ENCODE measurements around the gene SCAF1.

SCAF1 gene

GRCh38 chr19:49641688-49642491 lies at the start of gene SCAF1:
Gene SCAF1, plus strand, starts transcription at chr19:49642209. Its CDS starts 2,818 bp downstream, at chr19:49645027.
- DNase-seq, result peak; percentile 100

DNA sequence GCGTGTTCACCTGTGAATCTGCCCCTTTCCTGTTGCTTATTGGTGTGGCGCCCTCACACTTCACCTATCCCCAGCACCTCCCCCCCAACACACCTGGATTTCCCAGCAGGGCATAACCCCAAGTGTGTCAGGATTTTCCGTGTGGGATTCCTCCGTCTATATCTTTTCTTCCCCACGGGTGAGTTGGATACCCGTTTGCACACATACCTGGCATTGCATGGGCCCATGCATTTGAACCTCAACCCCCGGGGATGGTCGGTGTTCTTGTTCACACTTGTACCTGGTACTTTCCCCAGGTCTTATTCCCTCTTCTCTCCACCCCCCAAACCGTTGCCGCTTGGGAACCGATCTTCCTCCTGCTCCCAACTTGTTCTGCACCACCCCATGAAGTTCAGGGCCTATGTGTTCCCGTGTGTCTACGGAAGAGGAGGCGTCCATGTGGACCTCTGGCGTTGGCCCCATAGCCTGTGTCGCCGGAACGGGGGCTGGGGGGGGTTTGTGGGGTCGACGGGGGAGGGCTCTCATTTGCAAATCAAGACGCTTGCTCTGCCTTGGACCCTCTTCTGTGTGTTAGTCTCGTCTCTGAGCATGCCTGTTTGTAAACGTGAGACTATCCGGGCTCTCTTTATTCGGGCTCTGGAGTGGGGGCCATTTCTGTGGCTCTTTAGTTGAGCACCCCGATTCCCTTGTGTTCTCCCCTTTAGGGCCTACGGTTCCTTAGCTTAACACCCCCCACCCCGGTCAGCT lies 49.4 kb upstream of the SCAF1 start:
- DNase-seq, result no peak

DNA sequence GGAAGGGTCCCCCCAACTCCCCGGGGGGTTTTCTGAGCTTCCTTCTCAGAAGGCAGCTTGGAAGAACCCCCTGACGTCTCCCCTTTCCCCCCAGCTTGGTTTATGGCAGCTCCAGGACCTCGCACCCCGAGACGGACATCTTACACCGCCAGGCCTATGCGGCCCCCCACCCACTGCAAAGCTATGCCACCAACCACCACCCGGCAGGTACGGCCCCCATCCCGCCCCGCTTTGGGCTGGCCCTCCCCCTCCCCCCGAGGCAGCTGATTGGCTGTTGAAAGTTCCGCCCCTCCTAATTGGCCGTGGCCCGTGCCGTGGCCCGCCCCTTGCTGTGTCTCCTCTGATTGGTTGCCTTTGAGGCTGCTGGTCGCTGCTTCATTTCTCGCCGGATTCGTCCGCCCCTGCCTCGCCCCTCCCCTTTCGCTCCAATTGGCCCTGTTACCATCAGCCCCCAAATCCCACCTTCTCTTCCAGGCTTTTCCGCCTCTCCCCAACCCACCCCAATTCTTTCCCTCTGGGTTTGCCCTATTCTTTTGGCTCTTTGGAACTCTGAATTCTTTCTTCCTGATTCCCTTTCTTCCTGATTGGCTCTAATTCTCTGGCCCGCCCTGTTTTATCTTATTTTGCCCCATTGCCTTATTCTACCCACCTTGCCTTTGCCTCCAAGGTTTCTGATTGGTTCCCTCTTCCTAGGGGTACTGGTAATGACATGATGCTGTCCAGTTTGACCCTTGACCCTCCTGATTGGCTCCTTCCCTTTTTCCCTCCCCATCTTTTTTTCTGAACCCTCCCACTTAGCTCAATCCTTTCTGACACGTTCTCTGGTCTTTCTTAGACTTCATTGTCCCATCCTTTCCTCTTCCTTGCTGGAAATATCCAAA lies 48.5 kb upstream of the SCAF1 start:
- peak; percentile 95 for DNase-seq

DNA sequence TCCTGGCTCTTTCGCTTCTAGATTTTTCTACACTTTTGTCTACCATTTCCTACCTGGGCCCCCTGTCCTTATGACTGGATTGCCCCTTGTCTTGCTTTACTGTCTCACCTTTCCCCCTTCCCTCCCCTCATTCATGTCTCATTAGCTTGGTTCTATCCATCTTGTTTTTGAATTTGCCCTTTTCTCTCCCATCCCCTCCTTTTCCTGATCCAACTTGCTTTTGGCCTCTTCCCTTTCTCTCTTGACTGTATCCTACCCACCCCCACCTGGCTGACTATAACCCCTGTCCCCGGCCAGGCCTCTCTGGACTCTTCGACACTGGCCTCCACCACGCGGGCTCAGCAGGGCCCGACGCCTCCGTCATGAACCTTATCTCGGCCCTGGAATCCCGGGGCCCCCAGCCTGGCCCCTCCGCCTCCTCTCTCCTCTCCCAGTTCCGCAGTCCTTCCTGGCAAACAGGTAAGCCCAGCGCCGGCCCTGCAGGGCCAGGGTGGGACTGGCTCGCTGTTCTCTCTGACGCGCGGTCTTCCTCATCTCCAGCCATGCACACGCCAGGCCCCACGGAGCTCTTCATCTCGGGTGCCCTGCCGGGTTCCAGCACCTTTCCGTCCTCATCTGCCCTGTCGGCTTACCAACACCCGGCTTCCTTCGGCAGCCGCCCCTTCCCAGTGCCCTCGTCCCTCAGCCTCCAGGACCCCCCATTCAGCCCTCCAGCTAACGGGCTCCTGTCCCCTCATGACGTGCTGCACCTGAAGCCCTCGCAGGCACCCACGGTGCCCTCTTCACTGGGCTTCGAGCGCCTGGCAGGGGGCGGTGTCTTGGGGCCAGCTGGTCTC lies 47.6 kb upstream of the SCAF1 start:
- peak; percentile 24 for DNase-seq

DNA sequence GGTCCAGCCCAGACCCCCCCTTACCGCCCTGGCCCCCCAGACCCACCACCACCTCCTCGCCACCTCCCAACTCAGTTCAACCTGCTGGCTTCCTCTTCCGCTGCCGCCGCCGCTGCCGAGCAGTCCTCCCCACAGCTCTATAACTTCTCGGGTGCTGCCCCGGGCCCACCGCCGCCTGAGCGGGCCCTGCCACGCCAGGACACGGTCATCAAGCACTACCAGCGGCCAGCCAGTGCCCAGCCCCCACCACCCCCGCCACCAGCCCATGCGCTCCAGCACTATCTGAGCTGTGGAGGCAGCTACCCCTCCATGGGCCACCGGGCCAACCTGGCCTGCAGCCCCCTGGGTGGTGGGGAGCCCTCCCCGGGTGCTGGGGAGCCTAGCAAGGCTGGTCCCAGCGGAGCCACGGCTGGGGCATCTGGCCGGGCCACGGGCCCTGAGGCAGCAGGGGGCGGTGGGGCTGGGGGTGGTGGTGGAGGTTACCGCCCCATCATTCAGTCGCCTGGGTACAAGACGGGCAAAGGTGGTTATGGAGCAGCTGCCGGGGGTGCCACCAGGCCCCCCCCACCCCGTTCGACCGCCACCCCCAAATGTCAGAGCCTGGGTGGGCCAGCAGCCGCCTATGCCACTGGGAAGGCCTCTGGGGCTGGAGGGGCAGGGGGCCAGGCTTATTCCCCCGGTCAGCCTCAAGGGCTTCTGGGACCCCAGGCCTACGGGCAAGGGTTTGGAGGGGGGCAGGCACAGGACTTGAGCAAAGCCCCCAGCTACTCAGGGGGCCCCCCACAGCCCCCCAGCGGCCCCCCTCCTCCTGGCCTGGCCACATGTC lies 46.8 kb upstream of the SCAF1 start:
- DNase-seq, result no peak

GRCh38 chr19:49595819-49596404 lies 46.1 kb upstream of the SCAF1 start:
- no peak for DNase-seq

- DNase-seq, result no peak
Measured at GRCh38 chr19:49596407-49596806, 45.6 kb upstream of the SCAF1 start.

DNA sequence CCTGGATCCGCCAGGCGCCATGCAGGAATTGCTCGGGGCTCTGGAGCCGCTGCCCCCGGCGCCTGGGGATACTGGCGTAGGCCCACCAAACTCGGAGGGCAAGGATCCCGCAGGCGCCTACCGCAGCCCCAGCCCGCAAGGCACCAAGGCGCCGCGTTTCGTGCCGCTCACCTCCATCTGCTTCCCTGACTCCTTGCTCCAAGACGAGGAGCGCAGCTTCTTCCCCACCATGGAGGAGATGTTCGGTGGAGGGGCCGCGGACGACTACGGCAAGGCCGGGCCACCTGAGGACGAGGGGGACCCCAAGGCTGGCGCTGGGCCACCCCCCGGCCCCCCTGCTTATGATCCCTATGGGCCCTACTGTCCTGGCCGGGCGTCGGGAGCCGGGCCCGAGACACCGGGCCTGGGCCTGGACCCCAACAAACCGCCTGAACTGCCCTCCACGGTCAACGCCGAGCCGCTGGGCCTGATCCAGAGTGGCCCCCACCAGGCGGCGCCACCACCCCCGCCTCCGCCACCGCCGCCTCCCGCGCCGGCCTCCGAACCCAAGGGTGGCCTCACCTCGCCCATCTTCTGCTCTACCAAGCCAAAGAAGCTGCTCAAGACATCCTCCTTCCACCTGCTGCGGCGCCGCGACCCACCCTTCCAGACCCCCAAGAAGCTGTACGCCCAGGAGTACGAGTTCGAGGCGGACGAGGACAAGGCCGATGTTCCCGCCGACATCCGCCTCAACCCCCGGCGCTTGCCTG lies 44.9 kb upstream of the SCAF1 start:
- no peak for DNase-seq

- no peak for DNase-seq
Measured at GRCh38 chr19:49597703-49597974, 44.4 kb upstream of the SCAF1 start.

DNA sequence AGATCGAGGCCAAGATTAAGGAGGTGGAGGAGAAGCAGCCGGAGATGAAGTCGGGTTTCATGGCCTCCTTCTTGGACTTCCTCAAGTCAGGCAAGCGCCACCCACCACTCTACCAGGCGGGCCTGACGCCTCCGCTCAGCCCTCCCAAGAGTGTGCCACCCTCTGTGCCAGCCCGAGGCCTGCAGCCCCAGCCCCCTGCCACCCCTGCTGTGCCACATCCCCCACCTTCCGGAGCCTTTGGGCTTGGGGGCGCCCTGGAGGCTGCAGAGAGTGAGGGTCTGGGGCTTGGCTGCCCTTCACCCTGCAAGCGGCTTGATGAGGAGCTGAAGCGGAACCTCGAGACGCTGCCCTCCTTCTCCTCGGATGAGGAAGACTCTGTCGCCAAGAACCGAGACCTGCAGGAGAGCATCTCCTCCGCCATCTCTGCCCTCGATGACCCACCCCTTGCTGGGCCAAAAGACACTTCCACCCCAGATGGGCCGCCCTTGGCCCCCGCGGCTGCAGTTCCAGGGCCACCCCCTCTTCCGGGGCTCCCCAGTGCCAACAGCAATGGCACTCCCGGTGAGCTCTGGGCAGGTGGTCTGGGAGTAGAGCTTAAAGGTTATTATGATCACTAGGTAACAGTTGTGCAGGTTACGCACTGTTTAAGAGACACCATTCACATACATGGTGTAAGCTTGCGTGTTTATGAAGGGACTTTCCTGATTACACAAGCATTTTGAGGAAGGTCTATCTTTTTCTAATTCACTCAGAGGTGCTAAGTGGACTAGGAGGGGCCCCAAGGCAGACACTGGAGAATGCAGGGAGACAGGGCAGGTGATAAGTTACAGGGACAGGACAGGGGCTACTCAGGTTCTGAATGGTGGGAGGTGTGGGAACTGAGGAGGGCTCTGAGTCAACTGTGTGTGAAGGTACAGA lies 42.4 kb upstream of the SCAF1 start:
- DNase-seq, result no peak

- no peak for DNase-seq
Measured at GRCh38 chr19:49601482-49602038, 40.4 kb upstream of the SCAF1 start.

DNA sequence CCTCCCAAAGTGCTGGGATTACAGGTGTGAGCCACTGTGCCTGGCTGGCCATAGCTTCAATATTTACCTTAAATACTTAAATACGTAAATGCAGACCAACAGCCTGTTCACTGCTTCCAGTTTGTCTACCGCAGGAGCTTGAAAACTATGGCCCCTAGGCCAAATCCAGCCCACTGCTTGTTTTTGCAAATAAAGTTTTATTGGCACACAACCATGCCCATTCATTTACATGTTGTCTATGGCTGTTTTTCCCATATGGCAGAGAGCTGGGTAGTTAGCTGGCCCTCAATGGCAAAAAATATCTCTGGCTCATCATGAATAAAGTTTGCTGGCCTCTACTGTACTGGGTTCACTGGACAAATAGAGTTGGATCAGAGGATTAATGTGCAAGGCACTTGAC lies 39.2 kb upstream of the SCAF1 start:
- no peak for DNase-seq

- no peak for DNase-seq
Measured at GRCh38 chr19:49605605-49606004, 36.4 kb upstream of the SCAF1 start.

- no peak for DNase-seq
Measured at GRCh38 chr19:49609499-49610092, 32.4 kb upstream of the SCAF1 start.

DNA sequence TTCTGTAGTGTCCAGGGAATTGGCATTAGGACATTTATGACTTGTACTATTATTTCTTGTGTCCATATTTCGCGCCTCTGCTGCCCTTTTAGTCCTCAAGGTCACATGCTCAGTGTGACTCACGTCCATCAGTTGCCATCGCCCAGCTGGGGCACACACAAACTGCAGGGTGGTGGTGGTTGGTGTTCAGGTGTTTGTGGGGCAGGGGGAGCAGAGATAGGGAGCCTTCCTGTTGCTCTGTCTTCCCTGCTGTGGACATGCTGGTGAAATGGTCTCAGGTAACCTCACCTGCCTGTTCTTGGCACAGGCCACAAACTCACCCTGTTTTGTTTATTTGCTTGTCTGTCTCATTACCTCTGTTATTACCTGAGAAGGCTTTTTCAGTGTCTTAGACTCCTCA lies 28.6 kb upstream of the SCAF1 start:
- no peak for DNase-seq

DNA sequence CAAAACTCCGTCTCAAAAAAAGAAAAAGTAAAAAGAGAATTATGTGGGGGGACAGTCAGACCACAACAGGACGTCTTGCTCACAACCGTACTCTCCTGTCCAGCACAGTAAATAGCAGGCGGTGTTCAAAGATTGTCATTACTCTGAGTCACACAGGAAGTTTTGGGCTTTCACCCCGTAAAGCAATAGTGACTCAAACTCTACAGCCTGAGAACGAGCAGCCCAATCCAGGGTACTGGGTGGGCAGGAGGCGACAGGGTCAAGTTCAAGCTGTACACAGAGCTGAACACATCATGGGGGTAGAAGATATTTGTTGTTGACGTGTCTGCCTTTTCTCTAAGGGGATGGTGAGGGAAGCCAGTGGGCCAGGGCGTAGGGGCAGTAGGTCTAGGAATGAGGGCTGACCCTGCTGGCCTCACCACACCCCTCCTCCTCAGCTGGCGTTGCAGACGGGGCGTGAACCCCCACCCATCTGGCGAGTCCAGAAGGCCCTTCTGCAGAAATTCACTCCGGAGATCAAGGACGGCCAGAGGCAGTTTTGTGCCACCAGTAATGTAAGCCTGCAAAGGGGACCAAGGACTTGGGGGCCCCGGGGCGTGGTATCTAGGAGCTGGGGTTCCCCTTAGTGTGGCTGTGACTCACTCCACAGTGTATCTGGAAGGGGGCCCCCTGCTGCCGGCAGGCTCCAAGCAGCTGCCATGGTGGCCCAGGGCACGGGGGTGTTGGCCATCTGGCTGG lies 27.7 kb upstream of the SCAF1 start:
- no peak for DNase-seq

DNA sequence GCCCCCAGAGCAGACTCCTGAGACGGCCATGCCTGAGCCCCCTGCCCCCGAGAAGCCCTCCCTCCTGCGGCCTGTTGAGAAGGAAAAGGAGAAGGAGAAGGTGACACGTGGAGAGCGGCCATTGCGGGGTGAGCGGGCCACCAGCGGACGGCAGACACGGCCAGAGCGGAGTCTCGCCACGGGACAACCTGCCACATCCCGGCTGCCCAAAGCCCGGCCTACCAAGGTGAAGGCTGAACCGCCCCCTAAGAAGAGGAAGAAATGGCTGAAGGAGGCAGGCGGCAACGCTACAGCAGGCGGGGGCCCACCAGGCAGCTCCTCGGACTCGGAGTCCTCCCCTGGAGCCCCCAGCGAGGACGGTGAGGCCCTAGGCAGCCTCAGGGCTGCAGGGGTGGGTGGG lies 26.1 kb upstream of the SCAF1 start:
- DNase-seq, result no peak

GRCh38 chr19:49616532-49616931 lies 25.5 kb upstream of the SCAF1 start:
- DNase-seq, result no peak

Data from femur (tissue), 1 donor.